ENCODE measurements around the gene NEDD9. TPM values are rescaled to one million over a fixed set of nuclear protein-coding genes. Genes with fewer than 3 reads are reported as not detected.

The NEDD9 gene
- polyA plus RNA-seq, 1 of the 3 experiments (the other 2 are of a cell fraction), result 7.4 TPM

GRCh38 chr6:11172501-11173327 lies 59.8 kb downstream of the NEDD9 start:
- H2AFZ ChIP-seq (ENCODE audit: low read depth), result no peak overlapping the region

GRCh38 chr6:11171952-11172351 lies 60.5 kb downstream of the NEDD9 start:
- Histone ChIP-seq H3K4me3 (ENCODE audit: low read depth in 2 of 2, low read length in 1 of 2) (no peak overlapping the region), H3K9me3 (no peaks in the 10 kb centered on the region), H3K9me2 (no peaks in the 10 kb centered on the region), H3K4me1 (ENCODE audit: control insufficient read depth in 1 of 2, insufficient read depth in 2 of 2, low read depth in 1 of 2, low read length in 1 of 2) (peaks cover 0 to 8% of the 10 kb centered on the region in 2 experiments; a peak in 1 of 4 replicates), H3K36me3 (replicated peaks in 1 of 2; ENCODE audit: control insufficient read depth in 1 of 2, insufficient read depth in 2 of 2, low read length in 1 of 2) (no peaks in the 10 kb centered on the region), H3K9ac (no peak overlapping the region), H3K27me3 (ENCODE audit: insufficient read depth) (no peaks in the 10 kb centered on the region), H3K79me2 (ENCODE audit: insufficient read depth) (no peaks in the 10 kb centered on the region), H3F3A (replicated peaks; ENCODE audit: insufficient read depth) (no peaks in the 10 kb centered on the region), H2AFZ (ENCODE audit: low read depth) (no peak overlapping the region), H4K20me1 (ENCODE audit: insufficient read depth) (no peaks in the 10 kb centered on the region), H3K4me2 (no peak overlapping the region), H3K27ac (ENCODE audit: low read depth in 2 of 2, low read length in 1 of 2) (no peak overlapping the region)
- TF ChIP-seq JUND (IDR thresholded peaks at IDR 0.05) (no peak), NFIC (IDR thresholded peaks at IDR 0.05; ENCODE audit: borderline replicate concordance) (no peak)
- ChIA-PET POLR2A (interaction anchor here (1.2 kb wide), 1 partner anchor 325 kb away, joined by 3 read pairs; no protein-coding TSS in a partner anchor), CTCF (interaction anchor here (0.7 to 9.7 kb wide), 16 partner anchors 9 to 404 kb away, joined by 3 to 69 read pairs (median 3); no protein-coding TSS in a partner anchor)
- WGBS (ENCODE audit: low lambda C conversion rate), result 92% methylated on average over 12 of the region's 13 CpGs
- DNase-seq, result no peak

More at GRCh38 chr6:11172501-11173327, 59.8 kb downstream of the NEDD9 start:
- Histone ChIP-seq H3K4me1 (ENCODE audit: control insufficient read depth in 1 of 2, insufficient read depth in 2 of 2, low read depth in 1 of 2, low read length in 1 of 2) (peaks cover 0 to 8% of the 10 kb centered on the region in 2 experiments; a peak in 1 of 4 replicates), H3K36me3 (replicated peaks in 1 of 2; ENCODE audit: control insufficient read depth in 1 of 2, insufficient read depth in 2 of 2, low read length in 1 of 2) (no peaks in the 10 kb centered on the region), H3K4me2 (no peak overlapping the region), H3K27ac (ENCODE audit: low read depth in 2 of 2, low read length in 1 of 2) (peak overlapping the region in 1 of 2 experiments; percentile 1; a peak in 1 of 4 replicates), H3F3A (replicated peaks; ENCODE audit: insufficient read depth) (peaks cover 4% of the 10 kb centered on the region), H3K9me3 (no peaks in the 10 kb centered on the region), H3K79me2 (ENCODE audit: insufficient read depth) (no peaks in the 10 kb centered on the region), H3K9me2 (no peaks in the 10 kb centered on the region), H3K27me3 (ENCODE audit: insufficient read depth) (no peaks in the 10 kb centered on the region), H3K4me3 (ENCODE audit: low read depth in 2 of 2, low read length in 1 of 2) (peak overlapping the region in 1 of 2 experiments; percentile 31; a peak in 1 of 4 replicates), H4K20me1 (ENCODE audit: insufficient read depth) (no peaks in the 10 kb centered on the region), H3K9ac (no peak overlapping the region)
- POLR2A ChIA-PET, result interaction anchor here (1.2 kb wide), 1 partner anchor 324 kb away, joined by 3 read pairs; no protein-coding TSS in a partner anchor
- TF ChIP-seq SMC3 (IDR thresholded peaks at IDR 0.05; ENCODE audit: low read depth, low read length) (peak; percentile 71), CTCF (IDR thresholded peaks at IDR 0.05) (peak; percentile 80), RAD21 (IDR thresholded peaks at IDR 0.05; ENCODE audit: low read length) (peak; percentile 71), USF1 (IDR thresholded peaks at IDR 0.05; ENCODE audit: borderline replicate concordance, low read depth) (no peak)
- DNase-seq, result peak; percentile 63
- WGBS (ENCODE audit: low lambda C conversion rate), result 56% methylated on average over 16 of the region's 17 CpGs
- CTCF ChIA-PET, result interaction anchor here (0.6 to 9.7 kb wide), 22 partner anchors 8 to 329 kb away, joined by 3 to 69 read pairs (median 3); no protein-coding TSS in a partner anchor
